Measurements from ENCODE around the gene PTEN.

- TF ChIP-seq CTCF (IDR thresholded peaks at IDR 0.05) = no peak
- TF ChIP-seq POLR2AphosphoS5 (IDR thresholded peaks at IDR 0.05) = no peak
- TF ChIP-seq EP300 (IDR thresholded peaks at IDR 0.05) = no peak
Measured at GRCh38 chr10:87940210-87940609, 76.8 kb downstream of the PTEN start.
